Fibroblast of lung (primary cell): Measurements from ENCODE around the gene CCDC78. TPM values are rescaled to one million over a fixed set of nuclear protein-coding genes. Genes with fewer than 3 reads are reported as not detected.

Source experiments
- DNase-seq, 2 donors: peaks; one replicate each; pipeline versions ENCODE4 v3.0.0 to v3.0.0-alpha.2; 2010; ENCODE audit warnings: low read depth in 2 of 2
- H2AFZ ChIP-seq: 2 replicates; pipeline ENCODE4 v1.5.1; 2012; ENCODE audit warnings: low read length, control low read depth, inconsistent platforms
- H3K27ac ChIP-seq: 2 replicates; pipeline ENCODE4 v1.5.1; 2011; ENCODE audit warnings: low read length, control low read depth; ENCODE audit not compliant: insufficient read depth
- H3K27me3 ChIP-seq: 2 replicates; pipeline ENCODE4 v1.5.1; 2011; ENCODE audit warnings: mild to moderate bottlenecking, low read length; ENCODE audit not compliant: control insufficient read depth, insufficient read depth
- H3K36me3 ChIP-seq: 2 replicates; pipeline ENCODE4 v1.5.1; 2011; ENCODE audit warnings: low read length; ENCODE audit not compliant: control insufficient read depth, insufficient read depth
- H3K4me1 ChIP-seq: 2 replicates; pipeline ENCODE4 v1.5.1; 2011; ENCODE audit warnings: low read length; ENCODE audit not compliant: control insufficient read depth, insufficient read depth; ENCODE audit errors: extremely low read depth
- H3K4me2 ChIP-seq: 2 replicates; pipeline ENCODE4 v1.5.1; 2011; ENCODE audit warnings: low read length, control low read depth; ENCODE audit not compliant: insufficient read depth; ENCODE audit errors: extremely low read depth
- H3K4me3 ChIP-seq, 4 experiments: fragments of 200-600 bp in 1 of 4; sonication (generic) in 1 of 4; replicated peaks in 1 of 4; 2 replicates each; pipeline ENCODE4 v1.5.1; 2011 to 2016; ENCODE audit warnings: low read length in 4 of 4, low read depth in 3 of 4, mild to moderate bottlenecking in 3 of 4, control low read depth in 2 of 4, inconsistent platforms in 1 of 4, mixed read lengths in 1 of 4; ENCODE audit not compliant: insufficient read depth in 1 of 4; ENCODE audit errors: control extremely low read depth in 1 of 4
- H3K79me2 ChIP-seq: 2 replicates; pipeline ENCODE4 v1.5.1; 2012; ENCODE audit warnings: mild to moderate bottlenecking, low read length, inconsistent platforms; ENCODE audit not compliant: control insufficient read depth, insufficient read depth
- H3K9ac ChIP-seq: 2 replicates; pipeline ENCODE4 v1.5.1; 2011; ENCODE audit warnings: mild to moderate bottlenecking, low read length, control low read depth; ENCODE audit not compliant: insufficient read depth
- H3K9me3 ChIP-seq: 2 replicates; pipeline ENCODE4 v1.5.1; 2012; ENCODE audit warnings: low read depth, low read length; ENCODE audit not compliant: control insufficient read depth, insufficient read depth
- H4K20me1 ChIP-seq: 2 replicates; pipeline ENCODE4 v1.5.1; 2011; ENCODE audit warnings: low read length; ENCODE audit not compliant: control insufficient read depth, insufficient read depth; ENCODE audit errors: extremely low read depth
- EZH2 ChIP-seq: IDR thresholded peaks from 2 replicates; pipeline ENCODE4 v1.5.1; 2012; ENCODE audit warnings: low read length, control low read depth, mild to moderate bottlenecking; ENCODE audit errors: missing control alignments
- polyA plus RNA-seq, 2 donors: library from polyadenylated mRNA; depleted of rRNA in 1 of 2; stranded (reverse) in 1 of 2; unstranded in 1 of 2; fragments of >200 nt; gene quantifications; 2 replicates each; pipeline ENCODE4 v1.2.1, GENCODE V29; 2011 to 2012; ENCODE audit warnings: missing spikeins in 1 of 2
- total RNA-seq: library from RNA; depleted of rRNA; stranded (reverse); fragments of >200 nt; gene quantifications from 2 replicates; pipeline ENCODE4 v1.2.1, GENCODE V29; 2014
- TF ChIP-seq, protein P1 (sequence below), 2 donors: IDR thresholded peaks in 1 of 2; conservative IDR thresholded peaks in 1 of 2; 1 replicate in 1 of 2; 2 replicates in 1 of 2; pipeline ENCODE4 v1.5.1; 2011 to 2012; ENCODE audit warnings: low read length in 2 of 2, control low read depth in 1 of 2, inconsistent platforms in 1 of 2, low read depth in 1 of 2, mild to moderate bottlenecking in 1 of 2

Gene CCDC78
- total and polyA plus RNA-seq, 2 donors (not counting 1 experiment from before 2014, with no cell fraction given): 0.50 to 1.8 TPM

DNA sequence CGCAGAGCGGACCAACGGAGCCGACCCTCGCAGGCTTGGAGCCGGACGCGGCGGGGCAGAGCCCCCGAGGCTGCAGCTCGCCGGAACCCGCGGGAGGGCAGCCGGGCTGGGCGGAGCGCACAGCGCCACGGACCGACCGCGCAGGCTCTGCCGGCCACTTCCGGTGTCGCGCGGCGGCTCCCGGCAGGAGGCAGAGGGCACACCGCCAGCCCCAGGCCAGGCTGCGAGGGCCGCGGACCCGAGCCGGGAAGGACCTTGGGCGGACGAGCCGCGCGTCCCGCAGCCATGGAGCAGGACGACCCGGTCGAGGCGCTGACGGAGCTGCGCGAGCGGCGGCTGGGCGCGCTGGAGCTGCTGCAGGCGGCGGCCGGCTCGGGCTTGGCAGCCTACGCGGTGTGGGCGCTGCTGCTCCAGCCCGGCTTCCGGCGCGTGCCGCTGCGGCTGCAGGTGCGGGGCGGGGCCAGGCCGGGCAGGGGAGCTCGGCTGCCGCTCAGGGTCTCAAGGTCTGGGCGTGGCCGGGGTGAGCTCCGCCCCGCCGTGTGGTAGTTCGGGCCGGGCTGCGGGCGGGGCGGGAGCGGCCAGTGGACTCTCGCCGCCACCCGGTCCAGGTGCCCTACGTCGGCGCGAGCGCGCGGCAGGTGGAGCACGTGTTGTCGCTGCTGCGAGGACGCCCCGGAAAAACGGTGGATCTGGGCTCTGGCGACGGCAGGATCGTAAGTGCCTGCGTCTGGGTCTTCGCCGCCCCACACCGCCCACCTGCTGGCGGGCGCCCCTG, 5.1 kb downstream of the CCDC78 start, which contains the start of gene ANTKMT:
Gene ANTKMT (plus strand): TSS at position 157 of the 775 bp plus-strand sequence. CDS start 129 bp downstream, at position 286.
- Histone ChIP-seq H2AFZ (peak within 1 kb of the TSS; percentile 76), H3K79me2 (no peaks in the 10 kb centered on the region), H3K9me3 (no peaks in the 10 kb centered on the region), H3K36me3 (peaks cover 2% of the 10 kb centered on the region), H3K27me3 (no peaks in the 10 kb centered on the region), H3K4me1 (peaks cover 11% of the 10 kb centered on the region), H3K4me2 (peak within 1 kb of the TSS; percentile 75), H4K20me1 (no peaks in the 10 kb centered on the region), H3K4me3 (peak within 1 kb of the TSS; percentile 63 to 88 (median 76)), H3K9ac (peak within 1 kb of the TSS; percentile 75), H3K27ac (peak within 1 kb of the TSS; percentile 74)
- TF ChIP-seq EZH2: no peak
- TF ChIP-seq, protein P1, sequence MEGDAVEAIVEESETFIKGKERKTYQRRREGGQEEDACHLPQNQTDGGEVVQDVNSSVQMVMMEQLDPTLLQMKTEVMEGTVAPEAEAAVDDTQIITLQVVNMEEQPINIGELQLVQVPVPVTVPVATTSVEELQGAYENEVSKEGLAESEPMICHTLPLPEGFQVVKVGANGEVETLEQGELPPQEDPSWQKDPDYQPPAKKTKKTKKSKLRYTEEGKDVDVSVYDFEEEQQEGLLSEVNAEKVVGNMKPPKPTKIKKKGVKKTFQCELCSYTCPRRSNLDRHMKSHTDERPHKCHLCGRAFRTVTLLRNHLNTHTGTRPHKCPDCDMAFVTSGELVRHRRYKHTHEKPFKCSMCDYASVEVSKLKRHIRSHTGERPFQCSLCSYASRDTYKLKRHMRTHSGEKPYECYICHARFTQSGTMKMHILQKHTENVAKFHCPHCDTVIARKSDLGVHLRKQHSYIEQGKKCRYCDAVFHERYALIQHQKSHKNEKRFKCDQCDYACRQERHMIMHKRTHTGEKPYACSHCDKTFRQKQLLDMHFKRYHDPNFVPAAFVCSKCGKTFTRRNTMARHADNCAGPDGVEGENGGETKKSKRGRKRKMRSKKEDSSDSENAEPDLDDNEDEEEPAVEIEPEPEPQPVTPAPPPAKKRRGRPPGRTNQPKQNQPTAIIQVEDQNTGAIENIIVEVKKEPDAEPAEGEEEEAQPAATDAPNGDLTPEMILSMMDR (conservative IDR thresholded peaks at IDR 0.05 in 1 of 2, IDR thresholded peaks at IDR 0.05 in 1 of 2; ENCODE audit: low read depth in 1 of 2, low read length in 2 of 2): no peak
- DNase-seq: peak; percentile 68 to 73

DNA sequence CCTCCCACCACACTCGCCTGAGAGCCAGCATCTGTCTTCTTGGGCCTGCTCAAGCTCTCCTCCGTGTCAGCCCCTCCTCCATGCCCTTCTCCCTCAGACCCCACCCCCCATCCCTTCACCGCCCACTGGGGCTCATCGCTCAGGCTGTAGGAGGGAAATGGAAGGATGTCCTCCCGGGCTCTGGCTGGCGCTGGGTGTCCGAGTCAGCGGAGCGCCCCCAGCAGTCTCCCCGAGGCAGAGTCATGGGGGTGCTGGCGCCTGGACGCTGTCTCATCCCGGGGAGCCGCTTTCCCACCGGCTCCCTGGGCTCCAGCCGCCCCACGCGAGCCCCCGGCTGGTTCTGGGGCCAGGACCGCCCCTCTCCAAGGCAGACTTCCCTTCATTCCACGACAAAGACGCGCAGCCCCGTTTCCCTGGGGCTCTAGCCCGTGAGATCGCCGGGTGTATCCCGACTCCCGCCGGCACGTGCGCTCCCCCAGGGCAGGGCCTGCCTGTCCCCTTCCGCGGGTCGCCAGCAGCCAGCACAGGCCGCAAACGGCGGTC, 5.7 kb downstream of the CCDC78 start:
- no peaks in the 10 kb centered on the region for H3K9me3 ChIP-seq
- peak overlapping the region; percentile 76 for H2AFZ ChIP-seq
- H3K4me3 ChIP-seq: peak overlapping the region; percentile 63 to 88 (median 76)
- peak overlapping the region; percentile 75 for H3K9ac ChIP-seq
- no peak for TF ChIP-seq EZH2
- TF ChIP-seq, protein P1 (conservative IDR thresholded peaks at IDR 0.05 in 1 of 2, IDR thresholded peaks at IDR 0.05 in 1 of 2; ENCODE audit: low read depth in 1 of 2, low read length in 2 of 2): peak in 1 of 2 donors; percentile 27
- peak overlapping the region; percentile 74 for H3K27ac ChIP-seq
- H3K36me3 ChIP-seq: peaks cover 2% of the 10 kb centered on the region
- H3K4me1 ChIP-seq: peaks cover 11% of the 10 kb centered on the region
- H3K79me2 ChIP-seq: no peaks in the 10 kb centered on the region
- peak overlapping the region; percentile 67 for H3K4me2 ChIP-seq
- no peaks in the 10 kb centered on the region for H3K27me3 ChIP-seq
- DNase-seq: peak; percentile 59 to 73
- no peaks in the 10 kb centered on the region for H4K20me1 ChIP-seq

DNA sequence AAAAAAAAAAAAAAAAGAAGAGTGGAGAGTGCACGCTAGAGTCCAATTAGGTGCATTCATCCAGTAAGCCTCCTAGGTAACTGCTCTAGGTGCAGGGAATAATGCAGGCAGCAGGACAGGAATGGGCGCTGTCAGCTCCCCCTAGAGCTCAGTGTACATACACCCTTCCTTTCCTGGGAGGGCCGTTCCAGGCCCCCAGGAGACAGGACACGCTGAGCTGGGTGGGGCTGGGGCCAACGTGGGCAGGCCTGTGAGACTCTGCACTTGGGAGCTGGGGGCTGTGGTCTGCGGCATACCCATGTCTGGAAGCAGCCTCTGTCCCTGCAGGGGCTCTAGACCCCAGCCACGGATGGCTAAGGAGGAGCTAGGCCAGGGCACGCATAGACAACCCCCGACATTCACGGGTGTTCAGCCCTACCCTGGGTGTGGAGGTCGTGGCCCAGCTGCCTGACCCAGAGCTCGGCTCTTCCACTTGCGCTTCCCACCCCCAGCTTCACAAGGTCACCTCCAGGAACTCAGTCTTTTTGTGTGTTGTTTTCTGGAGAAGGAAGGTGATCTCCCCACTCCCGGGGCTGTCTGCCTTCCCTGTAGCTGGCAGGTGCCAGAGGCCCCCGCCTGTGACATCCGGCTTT, 6.3 kb downstream of the CCDC78 start:
- Histone ChIP-seq H3K36me3 (peaks cover 2% of the 10 kb centered on the region), H2AFZ (no peak overlapping the region), H3K79me2 (no peaks in the 10 kb centered on the region), H3K27ac (peak overlapping the region; percentile 74), H3K4me3 (peak overlapping the region; percentile 63 to 88 (median 76)), H3K9ac (peak overlapping the region; percentile 75), H4K20me1 (no peaks in the 10 kb centered on the region), H3K27me3 (no peaks in the 10 kb centered on the region), H3K9me3 (no peaks in the 10 kb centered on the region), H3K4me2 (peak overlapping the region; percentile 67), H3K4me1 (peaks cover 11% of the 10 kb centered on the region)
- no peak for DNase-seq
- TF ChIP-seq, protein P1 (conservative IDR thresholded peaks at IDR 0.05 in 1 of 2, IDR thresholded peaks at IDR 0.05 in 1 of 2; ENCODE audit: low read depth in 1 of 2, low read length in 2 of 2): peak; percentile 7 to 14
- no peak for TF ChIP-seq EZH2
